A673 (cell line): ENCODE measurements around the gene JKAMP. TPM values are rescaled to one million over a fixed set of nuclear protein-coding genes. Genes with fewer than 3 reads are reported as not detected.

Experiments
- BruUV-seq: library from RNA; stranded (reverse); fragments of 400-500 nt; replicated peaks from 2 replicates; lab custom pipeline; 2021; lab: Mats Ljungman, UMichigan
- CTCF ChIA-PET: fragments of 300-600 bp; sonication (Branson Sonifier 250); formaldehyde crosslinking; loops from one replicate; lab custom pipeline; 2022; ENCODE audit warnings: antibody characterized with exemption; lab: Charles Lee
- POLR2A ChIA-PET: fragments of 300-600 bp; sonication (Branson Sonifier 250); formaldehyde crosslinking; loops from one replicate; lab custom pipeline; 2022; ENCODE audit warnings: antibody characterized with exemption; ENCODE audit not compliant: low non-redundant PET; lab: Charles Lee
- DNase-seq: peaks from one replicate; pipeline ENCODE4 v3.0.0-alpha.2; 2015; ENCODE audit warnings: low spot score
- H3K27ac ChIP-seq: fragments of 200-600 bp; sonication (generic); 2 replicates; pipeline ENCODE4 v1.5.1; 2016; ENCODE audit warnings: mixed run types, low read depth, mild to moderate bottlenecking, mixed read lengths, antibody characterized with exemption, low read length; ENCODE audit not compliant: poor library complexity, severe bottlenecking
- H3K27me3 ChIP-seq: fragments of 200-600 bp; sonication (generic); replicated peaks from 2 replicates; pipeline ENCODE4 v1.6.1; 2017; ENCODE audit warnings: mixed run types, low read depth, mild to moderate bottlenecking, mixed read lengths, antibody characterized with exemption, low read length; ENCODE audit not compliant: insufficient read depth, poor library complexity
- H3K36me3 ChIP-seq: fragments of 200-600 bp; sonication (generic); 2 replicates; pipeline ENCODE4 v1.6.1; 2016; ENCODE audit warnings: mixed run types, mild to moderate bottlenecking, mixed read lengths, antibody characterized with exemption, low read length; ENCODE audit not compliant: insufficient read depth, poor library complexity, severe bottlenecking
- H3K4me1 ChIP-seq: fragments of 200-600 bp; sonication (generic); 2 replicates; pipeline ENCODE4 v1.6.1; 2017; ENCODE audit warnings: mixed run types, mild to moderate bottlenecking, mixed read lengths, antibody characterized with exemption, low read length; ENCODE audit not compliant: insufficient read depth, poor library complexity, severe bottlenecking
- H3K4me3 ChIP-seq: fragments of 200-600 bp; sonication (generic); 2 replicates; pipeline ENCODE4 v1.5.1; 2016; ENCODE audit warnings: low read depth, mixed run types, mild to moderate bottlenecking, mixed read lengths, low read length; ENCODE audit not compliant: poor library complexity, severe bottlenecking
- H3K9me3 ChIP-seq: fragments of 200-600 bp; sonication (generic); 2 replicates; pipeline ENCODE4 v1.6.1; 2016; ENCODE audit warnings: mixed run types, low read depth, mild to moderate bottlenecking, mixed read lengths, antibody characterized with exemption, low read length; ENCODE audit not compliant: poor library complexity, severe bottlenecking
- EZH2 ChIP-seq: fragments of 200-600 bp; sonication (generic); IDR thresholded peaks from 2 replicates; pipeline ENCODE4 v1.6.1; 2017; ENCODE audit warnings: borderline replicate concordance, low read depth, mild to moderate bottlenecking, mixed read lengths, antibody characterized with exemption, low read length; ENCODE audit not compliant: poor library complexity, severe bottlenecking
- intact Hi-C: fragments of 100-400 bp; cut with micrococcal nuclease; formaldehyde crosslinking; loops from one replicate; pipeline ENCODE4 v1.10.0; 2022; ENCODE audit not compliant: unreplicated experiment
- total RNA-seq: library from RNA; stranded (reverse); gene quantifications from 2 replicates; pipeline ENCODE4 v1.2.3, GENCODE V29; 2021
- TF ChIP-seq, protein P1 (sequence below): fragments of 300-800, 200-600 bp; sonication (generic); conservative IDR thresholded peaks from 2 replicates; pipeline ENCODE4 v1.5.1; 2017; ENCODE audit warnings: low read depth, mild to moderate bottlenecking, antibody characterized with exemption, low read length, moderate library complexity, mixed read lengths

Gene JKAMP
- total RNA-seq, 1 experiment from 2014 or later = 51.6 TPM

DNA sequence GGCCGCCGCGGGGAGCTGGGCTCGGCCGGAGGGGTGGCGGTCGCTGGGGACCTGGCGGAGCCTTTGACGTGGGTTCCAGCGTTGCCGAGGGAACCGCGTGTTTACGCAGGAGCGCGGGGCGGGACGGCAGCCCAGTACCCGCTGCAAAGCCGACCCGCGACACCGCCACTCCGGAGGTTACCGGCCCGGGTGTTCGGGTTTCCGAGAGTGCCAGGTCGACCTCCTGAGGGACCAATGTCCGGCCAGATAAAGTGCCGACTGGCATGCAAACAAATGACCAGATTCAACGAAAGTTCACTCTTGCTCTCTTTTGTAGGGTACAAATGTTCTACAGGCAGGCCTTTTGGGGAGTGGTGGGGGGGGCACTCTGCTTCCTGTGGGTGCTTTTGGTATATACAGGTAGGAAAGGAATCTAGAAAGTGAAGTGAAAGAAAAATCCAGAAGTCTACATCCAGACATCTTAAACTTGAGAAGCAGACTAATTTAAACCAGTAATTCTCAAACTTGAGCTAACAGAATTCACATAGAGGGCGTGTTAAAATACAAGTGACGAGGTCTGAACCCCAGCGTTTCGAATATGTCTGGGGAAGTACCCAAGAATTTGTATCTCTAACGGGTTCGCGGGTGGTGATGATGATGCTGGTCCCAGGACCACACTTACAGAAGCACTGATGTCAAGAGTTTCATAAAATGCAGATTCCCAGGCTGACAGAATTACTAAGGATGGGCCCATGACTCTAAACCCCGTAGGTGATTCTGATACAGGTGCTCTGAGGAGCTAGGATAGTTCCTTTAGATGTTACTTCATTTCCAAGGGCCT lies 18.8 kb upstream of the JKAMP start, which contains the start of gene GPR135:
GPR135 (minus strand) TSS at position 65 of the 820 bp plus-strand sequence. CDS start 154 bp downstream, outside the sequence.
- ChIA-PET CTCF (no interaction called here), POLR2A (no interaction called here)
- intact Hi-C loops = no loop called here
- Histone ChIP-seq H3K36me3 (peaks cover 4% of the 10 kb centered on the region), H3K27me3 (no peaks in the 10 kb centered on the region), H3K27ac (peak within 1 kb of the TSS; percentile 58), H3K4me3 (peak within 1 kb of the TSS; percentile 68), H3K4me1 (peaks cover 9% of the 10 kb centered on the region), H3K9me3 (no peaks in the 10 kb centered on the region)
- no peak for TF ChIP-seq EZH2
- TF ChIP-seq, protein P1, sequence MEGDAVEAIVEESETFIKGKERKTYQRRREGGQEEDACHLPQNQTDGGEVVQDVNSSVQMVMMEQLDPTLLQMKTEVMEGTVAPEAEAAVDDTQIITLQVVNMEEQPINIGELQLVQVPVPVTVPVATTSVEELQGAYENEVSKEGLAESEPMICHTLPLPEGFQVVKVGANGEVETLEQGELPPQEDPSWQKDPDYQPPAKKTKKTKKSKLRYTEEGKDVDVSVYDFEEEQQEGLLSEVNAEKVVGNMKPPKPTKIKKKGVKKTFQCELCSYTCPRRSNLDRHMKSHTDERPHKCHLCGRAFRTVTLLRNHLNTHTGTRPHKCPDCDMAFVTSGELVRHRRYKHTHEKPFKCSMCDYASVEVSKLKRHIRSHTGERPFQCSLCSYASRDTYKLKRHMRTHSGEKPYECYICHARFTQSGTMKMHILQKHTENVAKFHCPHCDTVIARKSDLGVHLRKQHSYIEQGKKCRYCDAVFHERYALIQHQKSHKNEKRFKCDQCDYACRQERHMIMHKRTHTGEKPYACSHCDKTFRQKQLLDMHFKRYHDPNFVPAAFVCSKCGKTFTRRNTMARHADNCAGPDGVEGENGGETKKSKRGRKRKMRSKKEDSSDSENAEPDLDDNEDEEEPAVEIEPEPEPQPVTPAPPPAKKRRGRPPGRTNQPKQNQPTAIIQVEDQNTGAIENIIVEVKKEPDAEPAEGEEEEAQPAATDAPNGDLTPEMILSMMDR = no peak
- DNase-seq = no peak
- BruUV-seq = no TSS peak

DNA sequence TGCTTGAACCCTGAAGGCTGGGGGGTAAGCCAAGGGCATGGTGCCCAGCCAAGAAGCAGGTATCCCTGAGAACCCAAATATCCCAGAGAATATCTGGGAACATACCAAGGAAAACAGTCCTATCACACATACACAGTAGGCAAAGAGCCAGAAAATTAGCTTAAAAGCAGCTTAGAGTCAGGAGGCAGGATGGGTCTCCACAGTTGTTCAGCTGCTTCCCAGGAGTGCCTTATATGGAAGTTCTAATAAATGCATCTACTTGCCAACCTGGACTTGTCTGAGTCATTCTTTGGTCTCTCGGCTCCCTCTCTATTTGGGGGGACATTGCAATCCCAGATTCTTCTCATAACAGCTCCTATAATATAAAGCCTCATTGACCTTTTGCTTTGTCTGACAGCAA lies 10.1 kb upstream of the JKAMP start:
- CTCF ChIA-PET = no interaction called here
- peak; percentile 15 for DNase-seq
- Histone ChIP-seq H3K4me1 (peaks cover 7% of the 10 kb centered on the region), H3K4me3 (no peak overlapping the region), H3K27ac (no peak overlapping the region), H3K36me3 (peaks cover 80% of the 10 kb centered on the region), H3K9me3 (no peaks in the 10 kb centered on the region), H3K27me3 (no peaks in the 10 kb centered on the region)
- intact Hi-C loops = no loop called here
- TF ChIP-seq, protein P1 = no peak
- TF ChIP-seq EZH2 = no peak
- POLR2A ChIA-PET = no interaction called here
- no TSS peak for BruUV-seq

DNA sequence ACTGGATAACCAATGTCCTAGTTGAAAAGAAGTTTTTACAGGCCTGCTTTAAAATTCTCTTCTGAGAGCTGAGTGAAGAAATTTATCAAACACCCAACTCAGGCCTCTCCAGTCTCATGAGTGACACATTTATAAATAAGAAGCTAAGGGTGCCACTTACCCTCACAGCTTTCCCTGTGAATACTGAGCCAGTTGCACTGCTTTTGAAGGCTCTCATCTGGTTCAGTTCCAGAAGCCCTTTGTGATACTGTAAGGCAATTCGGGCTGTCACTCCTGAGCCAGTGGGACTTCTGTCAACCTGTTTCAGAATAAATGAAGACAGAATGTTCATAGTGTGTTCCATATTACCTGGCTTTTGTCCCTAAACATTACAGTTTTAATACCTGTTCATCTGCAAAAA lies 8.6 kb upstream of the JKAMP start:
- H3K36me3 ChIP-seq = peaks cover 77% of the 10 kb centered on the region
- no peak overlapping the region for H3K4me3 ChIP-seq
- no TSS peak for BruUV-seq
- no peak for DNase-seq
- TF ChIP-seq, protein P1 = no peak
- no peak for TF ChIP-seq EZH2
- intact Hi-C loops = no loop called here
- H3K4me1 ChIP-seq = peaks cover 9% of the 10 kb centered on the region
- ChIA-PET CTCF (no interaction called here), POLR2A (interaction anchor here (0.7 kb wide), 1 partner anchor 19 kb away, joined by 3 read pairs; no protein-coding TSS in a partner anchor)
- no peak overlapping the region for H3K27ac ChIP-seq
- no peaks in the 10 kb centered on the region for H3K27me3 ChIP-seq
- H3K9me3 ChIP-seq = no peaks in the 10 kb centered on the region
